ENCODE data around the gene RNF144A. TPM values are rescaled to one million over a fixed set of nuclear protein-coding genes. Genes with fewer than 3 reads are reported as not detected.

The RNF144A gene
- total RNA-seq, 1 donor from 2014 or later = 0.26 TPM

GRCh38 chr2:6959751-6960150 is 42.5 kb downstream of the RNF144A start:
- Histone ChIP-seq H3K4me3 (ENCODE audit: low read depth, low read length) (no peak overlapping the region), H3K36me3 (ENCODE audit: control insufficient read depth, insufficient read depth, low read length) (no peaks in the 10 kb centered on the region), H3K27me3 (ENCODE audit: control insufficient read depth, insufficient read depth, low read length) (no peaks in the 10 kb centered on the region)
- FAIRE-seq = no peak
- TF ChIP-seq, protein P1, sequence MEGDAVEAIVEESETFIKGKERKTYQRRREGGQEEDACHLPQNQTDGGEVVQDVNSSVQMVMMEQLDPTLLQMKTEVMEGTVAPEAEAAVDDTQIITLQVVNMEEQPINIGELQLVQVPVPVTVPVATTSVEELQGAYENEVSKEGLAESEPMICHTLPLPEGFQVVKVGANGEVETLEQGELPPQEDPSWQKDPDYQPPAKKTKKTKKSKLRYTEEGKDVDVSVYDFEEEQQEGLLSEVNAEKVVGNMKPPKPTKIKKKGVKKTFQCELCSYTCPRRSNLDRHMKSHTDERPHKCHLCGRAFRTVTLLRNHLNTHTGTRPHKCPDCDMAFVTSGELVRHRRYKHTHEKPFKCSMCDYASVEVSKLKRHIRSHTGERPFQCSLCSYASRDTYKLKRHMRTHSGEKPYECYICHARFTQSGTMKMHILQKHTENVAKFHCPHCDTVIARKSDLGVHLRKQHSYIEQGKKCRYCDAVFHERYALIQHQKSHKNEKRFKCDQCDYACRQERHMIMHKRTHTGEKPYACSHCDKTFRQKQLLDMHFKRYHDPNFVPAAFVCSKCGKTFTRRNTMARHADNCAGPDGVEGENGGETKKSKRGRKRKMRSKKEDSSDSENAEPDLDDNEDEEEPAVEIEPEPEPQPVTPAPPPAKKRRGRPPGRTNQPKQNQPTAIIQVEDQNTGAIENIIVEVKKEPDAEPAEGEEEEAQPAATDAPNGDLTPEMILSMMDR (IDR thresholded peaks at IDR 0.05; ENCODE audit: insufficient read depth, low read length, severe bottlenecking) = no peak
- no peak for DNase-seq (ENCODE audit: low read depth)

- DNase-seq (ENCODE audit: low read depth) = peak; percentile 16
- FAIRE-seq = no peak
Observed at GRCh38 chr2:6960659-6961058, 43.4 kb downstream of the RNF144A start.

DNA sequence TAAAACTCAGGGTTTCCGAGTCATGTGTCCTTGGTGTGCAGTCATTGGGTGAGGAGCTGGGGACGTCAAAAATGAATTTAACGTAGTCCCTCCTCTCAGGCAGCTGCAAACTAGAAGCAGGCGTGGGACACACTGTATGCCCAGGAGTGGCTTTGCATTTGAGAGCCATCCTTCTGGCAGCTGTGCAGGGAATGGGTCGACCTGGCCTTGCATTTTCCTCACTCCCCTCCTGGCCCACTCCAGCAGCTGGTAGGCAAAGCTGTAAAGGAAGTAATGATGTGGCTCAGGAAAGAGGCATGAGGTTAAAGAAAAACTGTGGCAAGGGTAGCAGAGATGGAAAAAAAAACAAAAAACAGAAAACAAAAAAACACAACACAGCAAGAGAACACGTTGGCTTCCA is 46.5 kb downstream of the RNF144A start:
- DNase-seq (ENCODE audit: low read depth) = no peak
- no peak for FAIRE-seq
- TF ChIP-seq, protein P1 (IDR thresholded peaks at IDR 0.05; ENCODE audit: insufficient read depth, low read length, severe bottlenecking) = no peak

More at GRCh38 chr2:6960659-6961058, 43.4 kb downstream of the RNF144A start:
- Histone ChIP-seq H3K4me3 (ENCODE audit: low read depth, low read length) (no peak overlapping the region), H3K27me3 (ENCODE audit: control insufficient read depth, insufficient read depth, low read length) (no peaks in the 10 kb centered on the region), H3K36me3 (ENCODE audit: control insufficient read depth, insufficient read depth, low read length) (no peaks in the 10 kb centered on the region)
- TF ChIP-seq, protein P1 (IDR thresholded peaks at IDR 0.05; ENCODE audit: insufficient read depth, low read length, severe bottlenecking) = no peak

DNA sequence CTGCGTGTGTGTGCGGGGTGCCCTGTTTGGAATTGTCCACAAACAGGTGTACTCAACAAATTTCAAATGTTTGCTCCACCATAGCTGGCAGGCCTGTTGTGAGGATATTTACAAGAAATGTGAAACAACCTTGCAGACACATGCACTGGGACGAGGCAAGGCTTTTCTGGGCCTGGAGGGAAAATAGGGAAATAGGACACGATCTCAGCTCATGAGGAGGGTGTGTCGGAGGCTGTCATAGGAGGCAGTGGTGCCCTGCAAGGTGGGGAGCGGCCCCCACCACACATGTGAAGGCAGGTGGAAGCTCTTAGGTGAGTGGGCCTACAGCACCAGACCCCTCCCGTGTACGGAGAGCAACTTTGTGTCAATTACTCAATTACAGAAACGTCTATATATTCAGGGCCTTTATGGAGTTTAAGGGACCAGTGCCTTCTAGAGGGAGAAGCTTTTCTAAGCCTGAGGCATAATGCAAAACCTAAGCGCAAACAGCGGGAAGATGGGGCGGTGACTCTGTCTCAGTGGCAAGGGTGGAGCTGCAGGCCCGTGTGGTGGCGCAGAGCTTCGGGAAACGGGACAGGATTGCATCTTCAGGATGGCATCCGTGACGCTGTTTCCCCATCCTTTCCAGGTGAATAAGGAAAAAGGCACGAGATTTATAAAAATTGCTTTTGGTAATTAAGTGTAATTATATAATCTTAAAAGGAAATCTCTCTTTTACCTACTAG is 48.0 kb downstream of the RNF144A start:
- FAIRE-seq (no peak), DNase-seq (ENCODE audit: low read depth) (no peak)
- Histone ChIP-seq H3K27me3 (ENCODE audit: control insufficient read depth, insufficient read depth, low read length) (no peaks in the 10 kb centered on the region), H3K4me3 (ENCODE audit: low read depth, low read length) (no peak overlapping the region), H3K36me3 (ENCODE audit: control insufficient read depth, insufficient read depth, low read length) (no peaks in the 10 kb centered on the region)
- TF ChIP-seq, protein P1 (IDR thresholded peaks at IDR 0.05; ENCODE audit: insufficient read depth, low read length, severe bottlenecking) = no peak

More for the DNA sequence above, 46.5 kb downstream of the RNF144A start:
- H3K27me3 ChIP-seq (ENCODE audit: control insufficient read depth, insufficient read depth, low read length) = no peaks in the 10 kb centered on the region
- H3K36me3 ChIP-seq (ENCODE audit: control insufficient read depth, insufficient read depth, low read length) = no peaks in the 10 kb centered on the region
- no peak overlapping the region for H3K4me3 ChIP-seq (ENCODE audit: low read depth, low read length)

DNA sequence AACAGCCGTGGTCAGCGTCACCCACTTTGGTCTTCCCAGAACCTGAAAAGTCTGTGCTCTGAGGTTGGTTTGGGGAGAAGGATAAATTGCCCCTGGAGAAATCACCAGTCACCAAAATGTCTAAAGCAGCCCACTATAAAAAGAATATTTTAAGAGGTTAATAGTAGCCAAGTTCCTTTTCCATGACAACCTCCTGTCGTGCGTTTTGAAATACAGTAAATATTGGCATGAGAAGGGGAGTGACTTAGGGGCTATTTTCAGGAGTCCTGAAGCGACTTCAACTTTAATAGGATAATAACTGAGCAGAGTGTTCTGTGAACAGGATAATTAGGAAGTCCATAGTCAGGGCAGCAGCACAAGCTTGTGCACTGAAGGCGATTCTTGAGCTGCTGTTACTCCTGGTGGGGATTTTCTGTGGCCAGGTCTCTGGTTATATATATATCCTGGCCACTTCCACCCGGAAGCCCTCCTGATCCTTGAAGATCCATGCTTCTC is 49.3 kb downstream of the RNF144A start:
- TF ChIP-seq, protein P1 (IDR thresholded peaks at IDR 0.05; ENCODE audit: insufficient read depth, low read length, severe bottlenecking) = no peak
- H3K27me3 ChIP-seq (ENCODE audit: control insufficient read depth, insufficient read depth, low read length) = no peaks in the 10 kb centered on the region
- H3K4me3 ChIP-seq (ENCODE audit: low read depth, low read length) = no peak overlapping the region
- H3K36me3 ChIP-seq (ENCODE audit: control insufficient read depth, insufficient read depth, low read length) = no peaks in the 10 kb centered on the region
- DNase-seq (ENCODE audit: low read depth) = no peak
- FAIRE-seq = no peak
